ENCODE results near the gene TIAM1. TPM values are rescaled to one million over a fixed set of nuclear protein-coding genes. Genes with fewer than 3 reads are reported as not detected.
"Not testable (repeated sequence)": the region's sequence is repeated elsewhere in the genome, so short reads cannot be mapped to it uniquely, and the experiment has no call there.

TIAM1 gene
- polyA plus RNA-seq, 3 donors: 12.9 to 14.6 (median 13.4) TPM

DNA sequence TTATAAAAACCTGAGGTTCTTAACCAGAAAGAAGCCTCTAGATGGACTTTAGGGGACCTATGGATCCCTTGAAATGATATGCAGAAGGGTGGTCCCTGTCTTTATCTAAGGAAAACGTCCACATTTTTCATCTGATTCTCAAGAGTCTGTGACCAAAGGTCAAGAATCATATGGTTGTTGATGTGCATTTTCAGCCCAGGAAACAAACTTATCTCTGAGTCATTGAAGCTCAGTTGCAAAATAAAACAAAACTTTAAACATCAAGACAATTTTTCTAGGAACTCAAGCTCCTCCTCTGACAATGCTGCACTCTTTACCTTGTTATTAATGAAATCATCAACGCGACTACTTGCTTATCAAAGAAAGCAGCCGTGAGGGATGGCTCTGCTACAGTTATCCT, 83.3 kb downstream of the TIAM1 start:
- no peak for DNase-seq (ENCODE audit: low read depth in 3 of 3, low spot score in 2 of 3)

DNA sequence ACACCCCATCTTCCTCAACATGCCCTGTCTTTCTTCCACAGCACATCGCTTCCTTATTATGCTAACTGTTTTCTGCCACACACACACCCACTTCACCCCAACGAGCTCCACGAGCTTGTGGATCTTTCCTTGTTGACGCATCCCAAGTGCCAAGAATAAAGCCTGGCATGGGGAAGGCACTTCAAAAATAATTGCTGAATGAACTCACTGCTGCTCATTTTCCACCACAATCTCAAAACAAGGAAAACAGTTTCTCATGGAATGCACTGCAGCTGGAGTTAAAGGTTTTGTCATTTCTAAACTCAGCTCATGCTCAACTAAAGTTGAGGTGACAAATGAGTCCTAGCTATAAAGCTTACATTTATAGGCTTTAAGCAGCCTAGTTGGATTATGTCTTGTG, 86.0 kb downstream of the TIAM1 start:
- DNase-seq (ENCODE audit: low read depth in 3 of 3, low spot score in 2 of 3): no peak

DNA sequence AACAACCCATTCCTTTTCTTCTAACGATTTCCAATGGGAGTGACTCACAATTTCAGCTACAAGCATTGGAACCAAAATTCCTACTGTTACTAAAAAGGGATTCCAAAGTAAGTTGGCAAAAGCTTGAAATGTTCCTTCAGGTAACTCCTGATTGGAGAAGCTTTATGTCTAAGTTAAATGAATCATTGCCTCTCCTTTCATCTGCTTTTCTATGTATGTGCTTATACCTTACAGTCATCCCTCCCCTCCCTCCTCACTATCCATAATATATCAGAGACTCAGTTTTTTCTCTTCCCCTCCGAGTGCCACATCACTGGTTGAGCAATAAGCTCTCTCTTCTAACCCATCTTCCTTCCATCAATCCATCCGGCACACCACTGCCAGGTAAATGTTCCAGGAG, 86.8 kb downstream of the TIAM1 start:
- DNase-seq (ENCODE audit: low read depth in 3 of 3, low spot score in 2 of 3): no peak

DNA sequence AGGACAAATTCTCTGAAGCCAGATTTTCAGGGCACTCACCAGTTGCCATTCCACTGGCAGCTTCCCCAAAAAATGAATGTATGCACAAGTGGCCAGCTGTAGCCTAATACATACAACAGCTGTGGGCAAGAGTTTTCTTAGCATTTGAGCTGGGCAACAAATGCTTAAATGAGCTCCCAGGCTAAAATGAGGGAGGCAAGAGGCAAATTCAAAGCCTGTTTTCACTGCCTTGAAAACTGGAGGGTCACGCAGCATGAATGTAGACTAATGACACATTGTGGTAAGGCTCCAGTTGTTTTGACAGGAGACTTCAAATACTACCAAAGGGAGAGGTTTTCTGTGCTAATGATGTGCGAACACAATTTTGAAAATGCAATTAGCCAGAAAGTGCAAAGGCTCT, 88.2 kb downstream of the TIAM1 start:
- no peak for DNase-seq (ENCODE audit: low read depth in 3 of 3, low spot score in 2 of 3)

DNA sequence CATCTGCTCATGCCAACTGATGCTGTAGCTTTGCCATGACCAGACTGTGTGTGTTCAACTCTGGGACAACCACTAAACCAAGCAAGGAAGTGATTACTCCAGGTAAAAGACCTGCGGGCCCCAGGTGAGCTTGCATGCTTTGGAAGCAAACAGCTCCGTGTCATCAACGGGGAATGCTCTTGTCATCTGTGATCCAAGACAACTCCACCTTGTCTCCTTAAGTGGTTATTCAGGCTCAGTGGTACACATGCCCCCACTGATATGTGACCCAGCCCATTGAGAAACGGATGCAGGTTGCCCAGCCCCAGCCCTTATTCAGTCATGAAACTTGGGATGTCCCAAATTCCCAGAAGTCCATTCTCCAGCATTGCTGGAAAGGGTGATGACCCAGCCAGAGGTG, 89.0 kb downstream of the TIAM1 start:
- DNase-seq (ENCODE audit: low read depth in 3 of 3, low spot score in 2 of 3): no peak

DNA sequence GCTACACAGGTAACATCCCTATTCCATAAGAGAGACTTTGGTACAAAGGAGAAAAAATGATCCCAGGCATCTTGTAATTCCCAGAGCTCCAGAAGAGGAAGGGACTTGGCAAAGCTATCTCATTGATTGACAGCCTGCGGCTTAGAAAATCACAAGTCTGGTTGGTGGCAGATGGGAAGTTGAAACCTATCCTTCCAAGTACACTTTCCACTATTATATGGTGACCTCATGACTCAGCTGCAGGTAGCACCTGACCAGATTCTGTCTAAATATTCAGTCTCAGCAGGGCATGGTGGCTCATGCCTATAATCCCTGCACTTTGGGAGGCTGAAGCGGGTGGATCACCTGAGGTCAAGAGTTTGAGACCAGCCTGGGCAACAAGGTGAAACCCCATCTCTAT, 89.9 kb downstream of the TIAM1 start:
- DNase-seq (ENCODE audit: low read depth in 3 of 3, low spot score in 2 of 3): no peak

DNA sequence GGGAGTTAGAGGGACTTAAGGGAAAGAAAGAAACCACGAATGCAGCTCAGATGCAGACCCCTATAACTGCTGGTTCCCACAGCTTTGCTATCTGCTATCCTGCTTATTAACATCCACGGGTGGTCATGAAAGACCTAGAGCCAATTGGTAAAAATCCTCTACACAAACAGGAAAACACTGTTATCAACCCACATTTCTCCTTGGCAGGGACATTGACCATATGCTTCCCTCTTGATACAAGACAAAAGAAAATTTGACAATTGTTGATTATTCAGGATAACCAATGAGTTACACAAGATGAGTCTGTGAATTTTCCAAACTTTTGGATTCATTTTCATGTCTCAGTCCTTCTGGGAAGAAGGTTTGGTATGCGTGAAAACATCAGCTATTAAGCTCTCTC, 90.4 kb downstream of the TIAM1 start:
- no peak for DNase-seq (ENCODE audit: low read depth in 3 of 3, low spot score in 2 of 3)

DNA sequence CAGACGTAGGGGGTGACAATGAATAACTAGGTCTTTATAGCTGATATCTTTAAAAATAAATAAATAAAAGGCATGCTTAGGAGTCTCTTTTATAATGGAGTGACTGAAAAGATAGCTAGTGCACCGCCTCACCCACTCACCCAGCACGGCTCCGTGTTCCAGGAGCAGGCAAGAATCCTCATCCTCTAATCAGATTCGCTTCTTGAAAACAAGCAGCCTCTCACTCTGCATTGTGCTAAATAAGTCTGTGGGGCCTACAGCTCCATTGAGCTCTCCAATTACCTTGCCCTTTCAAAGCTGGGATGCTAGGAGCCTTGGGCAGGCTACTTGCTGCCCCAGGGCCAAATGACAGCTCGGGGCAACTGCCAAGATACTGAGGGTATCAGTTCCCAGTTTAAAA, 91.5 kb downstream of the TIAM1 start:
- DNase-seq (ENCODE audit: low read depth in 3 of 3, low spot score in 2 of 3): no peak

DNA sequence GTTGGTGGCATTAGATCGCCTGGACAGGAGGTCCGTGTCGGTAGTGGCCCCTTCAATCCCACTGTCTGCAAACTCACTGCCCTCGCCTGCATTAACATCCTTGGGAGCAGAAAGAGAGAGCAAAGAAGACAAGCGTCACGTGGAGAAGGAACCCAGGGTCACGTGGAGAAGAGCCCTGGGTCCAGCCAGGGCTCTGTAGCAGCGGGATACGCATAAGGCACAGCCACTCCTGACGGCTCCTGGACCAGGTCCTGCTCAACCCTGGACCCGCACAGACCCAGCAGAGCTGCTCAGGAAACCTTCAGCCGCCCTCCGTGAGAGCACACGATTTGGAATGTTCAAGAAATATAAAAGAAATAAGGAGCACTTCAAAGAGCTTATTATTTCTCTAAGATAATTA, 92.0 kb downstream of the TIAM1 start:
- no peak for DNase-seq (ENCODE audit: low read depth in 3 of 3, low spot score in 2 of 3)

DNA sequence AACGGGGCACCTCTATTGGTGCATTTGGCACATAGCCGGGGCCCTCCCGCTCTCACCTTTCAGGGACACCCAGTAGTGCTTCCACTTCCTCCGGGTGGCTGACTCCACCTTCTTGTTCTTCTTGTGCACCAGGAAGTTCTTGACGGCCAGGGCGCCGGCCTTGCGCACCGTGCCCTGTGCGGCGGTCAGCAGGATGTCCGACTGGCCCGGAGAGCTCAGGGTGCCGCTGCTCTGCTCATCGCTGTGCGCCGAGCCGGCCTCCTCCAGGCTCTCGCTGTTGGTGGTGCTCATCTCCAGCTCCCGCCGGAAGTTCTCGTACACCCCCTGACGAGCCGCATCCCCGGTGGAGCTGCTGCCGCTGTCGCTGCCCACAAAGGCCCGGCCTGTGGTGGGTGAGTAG, 92.4 kb downstream of the TIAM1 start:
- DNase-seq (ENCODE audit: low read depth in 3 of 3, low spot score in 2 of 3): no peak

DNA sequence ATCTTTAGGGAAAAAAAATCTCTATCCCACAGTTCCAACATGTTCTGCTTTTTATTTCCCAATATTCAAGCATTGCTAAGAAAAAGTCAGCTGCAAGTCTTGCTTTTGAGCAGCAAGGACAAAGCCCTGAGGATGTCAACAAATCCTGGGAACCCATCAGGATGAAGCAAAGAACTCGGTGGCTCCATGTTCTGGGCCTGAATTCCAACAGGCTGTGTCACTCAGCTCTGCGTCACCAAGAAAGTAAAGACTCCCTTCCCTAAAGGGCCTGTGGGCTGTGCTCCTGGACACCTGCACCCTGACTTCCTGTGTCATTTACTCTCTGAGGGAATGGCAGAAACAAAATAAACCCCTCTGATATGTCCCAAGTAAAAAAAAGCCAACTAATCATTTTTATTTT, 95.5 kb downstream of the TIAM1 start:
- DNase-seq (ENCODE audit: low read depth in 3 of 3, low spot score in 2 of 3): no peak

DNA sequence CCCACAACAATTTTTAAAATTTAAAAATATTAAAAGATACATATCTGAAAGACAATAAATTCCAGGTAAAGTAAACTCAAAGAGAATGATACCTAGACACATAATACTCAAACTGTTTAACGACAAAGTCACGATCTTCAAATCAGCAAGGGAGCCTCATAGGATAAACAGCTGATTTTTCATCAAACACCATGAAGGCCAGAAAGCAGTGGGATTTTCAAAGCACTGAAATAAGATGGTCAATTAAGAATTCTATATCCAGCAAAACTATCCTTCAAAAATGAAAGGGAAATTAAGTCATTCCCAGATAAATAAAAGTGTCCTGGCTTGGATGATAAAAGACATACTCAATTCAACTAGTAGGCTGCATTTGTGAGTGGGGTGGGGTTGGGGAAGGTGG, 100.5 kb downstream of the TIAM1 start:
- no peak for DNase-seq (ENCODE audit: low read depth in 3 of 3, low spot score in 2 of 3)

DNA sequence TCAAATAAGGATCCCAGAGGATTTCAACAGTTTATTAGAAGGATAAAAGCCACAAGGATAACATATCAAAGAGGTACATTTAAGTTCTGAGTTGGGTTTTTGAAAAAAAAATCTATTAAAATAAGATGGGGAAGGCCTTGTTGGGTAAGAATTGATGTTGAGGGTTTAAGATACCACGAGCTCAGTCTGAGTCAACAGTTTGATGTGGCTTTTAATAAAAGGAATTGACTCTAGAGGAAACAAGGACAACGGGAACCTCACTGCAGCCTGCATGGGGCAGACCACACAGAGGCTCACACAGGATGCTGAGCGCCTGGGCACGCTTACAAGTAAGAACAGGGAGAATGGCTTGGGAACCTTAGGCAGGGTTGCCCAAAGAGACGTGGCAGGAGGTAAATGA, 107.5 kb downstream of the TIAM1 start:
- DNase-seq (ENCODE audit: low read depth in 3 of 3, low spot score in 2 of 3): no peak

DNA sequence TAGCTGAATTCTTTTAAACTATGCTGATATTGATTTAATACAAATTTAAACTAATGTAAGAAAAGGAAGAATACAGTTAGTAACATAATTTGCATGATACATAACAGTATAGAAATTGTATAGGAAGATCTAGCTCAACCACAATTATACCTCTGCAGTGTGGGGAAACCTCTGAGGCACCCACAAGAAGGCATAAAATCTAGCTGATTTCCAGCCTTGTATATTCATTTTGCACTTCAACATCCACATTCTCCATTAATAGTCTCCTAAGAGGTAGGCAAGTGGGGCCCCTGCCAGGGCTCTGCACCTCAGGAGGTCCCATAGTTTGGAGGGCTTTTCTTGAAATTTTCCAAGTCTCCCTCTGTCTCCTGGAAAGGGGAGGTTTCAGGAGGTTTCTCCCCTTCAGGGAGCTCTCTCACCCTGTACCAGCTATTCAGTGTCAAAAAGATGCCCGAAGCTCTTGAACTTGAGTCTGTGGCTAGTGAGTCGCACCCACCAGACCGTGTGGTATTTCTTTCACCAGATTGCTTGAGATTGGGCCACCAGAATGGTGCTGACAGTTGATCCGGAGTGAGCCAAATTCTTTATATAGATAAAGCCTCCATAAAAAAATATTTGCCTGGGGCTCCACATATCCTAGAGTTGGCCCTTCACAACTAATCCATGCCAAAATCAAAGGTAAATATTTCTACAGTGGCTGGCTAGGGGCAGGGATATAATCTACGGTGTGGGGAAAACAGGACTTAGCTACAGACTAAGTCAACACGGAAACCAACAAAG, 108.2 kb downstream of the TIAM1 start:
- DNase-seq (ENCODE audit: low read depth in 3 of 3, low spot score in 2 of 3): no peak

DNA sequence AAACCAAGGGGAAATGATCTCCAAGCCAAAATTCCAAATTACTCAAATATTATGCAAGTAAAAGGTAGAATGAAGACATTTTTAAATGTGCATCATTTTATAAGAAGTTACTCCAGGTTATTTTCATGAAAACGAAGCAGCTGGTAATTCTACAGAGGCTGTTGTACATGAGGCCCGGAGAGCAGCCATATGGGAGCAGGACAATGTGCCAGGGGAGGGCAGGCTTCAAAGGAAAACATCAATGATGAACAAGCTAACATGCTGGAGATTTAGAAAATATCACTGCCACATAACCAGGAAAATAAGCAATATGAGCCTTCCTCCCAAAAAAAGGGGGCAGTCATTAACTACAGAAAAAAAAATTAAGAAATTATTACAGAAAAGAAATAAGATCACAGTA, 109.1 kb downstream of the TIAM1 start:
- no peak for DNase-seq (ENCODE audit: low read depth in 3 of 3, low spot score in 2 of 3)

DNA sequence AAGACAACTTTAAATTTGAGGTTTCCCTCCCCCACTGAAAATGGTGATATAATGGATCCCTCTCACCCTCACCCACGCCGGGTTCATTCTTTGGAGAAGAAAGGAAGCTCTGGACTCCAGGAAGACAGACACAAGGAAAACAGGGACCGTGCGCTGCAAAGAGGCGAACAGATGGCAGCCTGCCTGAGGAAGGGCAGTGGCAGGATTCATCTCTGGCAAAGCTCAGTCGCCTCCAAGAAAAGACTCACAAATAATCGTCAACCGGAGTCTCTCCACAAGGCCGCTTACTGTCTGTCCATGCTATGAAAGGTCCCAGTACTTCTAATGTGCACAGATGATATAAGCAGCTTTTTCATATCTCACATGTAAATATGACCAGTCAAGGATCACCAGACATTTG, 110.3 kb downstream of the TIAM1 start:
- no peak for DNase-seq (ENCODE audit: low read depth in 3 of 3, low spot score in 2 of 3)

DNA sequence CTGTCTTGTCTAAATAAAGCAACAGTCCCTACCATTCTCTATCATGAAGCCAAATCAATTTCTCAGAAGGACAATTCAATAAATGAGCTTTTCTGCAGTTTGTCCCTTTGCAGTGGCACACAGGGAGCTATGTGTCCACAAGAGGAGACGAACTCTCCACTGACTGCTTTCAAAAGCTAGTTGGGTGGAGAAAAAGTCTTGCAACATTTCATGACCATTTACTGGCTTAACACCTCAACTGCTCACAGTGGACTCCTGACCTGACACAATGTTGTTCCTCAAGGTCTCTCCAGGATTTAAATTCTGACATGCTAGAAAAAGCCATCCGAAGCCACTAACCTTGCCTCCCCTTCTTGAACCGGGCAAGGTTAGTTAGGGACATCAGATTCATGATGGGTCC, 111.7 kb downstream of the TIAM1 start:
- DNase-seq (ENCODE audit: low read depth in 3 of 3, low spot score in 2 of 3): no peak

DNA sequence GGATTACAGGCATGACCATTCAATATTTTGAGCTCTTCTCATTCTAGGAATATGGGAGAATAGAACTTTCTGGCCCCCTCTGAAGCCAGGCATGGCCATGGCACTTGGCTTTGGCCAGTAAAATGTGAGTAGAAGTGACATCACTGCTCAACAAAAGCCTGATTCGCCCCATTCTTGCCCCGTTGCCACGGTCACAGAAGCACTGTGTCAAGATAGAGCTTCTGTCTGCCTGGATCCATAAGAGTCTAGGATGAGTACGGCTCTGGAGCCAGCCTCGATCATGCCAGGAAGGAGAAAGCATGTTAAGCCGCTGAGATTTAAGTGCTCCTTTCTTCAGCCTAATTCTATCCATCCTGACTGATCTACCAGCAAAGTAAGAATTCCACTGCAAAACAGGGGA, 113.1 kb downstream of the TIAM1 start:
- no peak for DNase-seq (ENCODE audit: low read depth in 3 of 3, low spot score in 2 of 3)

DNA sequence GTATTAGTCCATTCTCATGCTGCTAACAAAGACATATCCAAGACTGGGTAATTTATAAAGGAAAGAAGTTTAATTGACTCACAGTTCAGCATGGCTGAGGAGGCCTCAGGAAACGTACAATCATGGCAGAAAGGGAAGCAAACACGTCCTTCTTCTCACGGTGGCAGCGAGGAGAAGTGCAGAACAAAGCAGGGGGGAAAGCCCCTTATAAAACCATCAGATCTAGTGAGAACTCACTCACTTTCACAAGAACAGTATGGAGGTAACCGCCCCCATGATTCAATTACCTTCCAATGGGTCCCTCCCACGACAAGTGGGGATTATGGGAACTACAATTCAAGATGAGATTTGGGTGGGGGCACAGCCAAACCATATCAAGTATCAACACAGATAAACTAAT, 115.3 kb downstream of the TIAM1 start:
- DNase-seq (ENCODE audit: low read depth in 3 of 3, low spot score in 2 of 3): not testable (repeated sequence)

DNA sequence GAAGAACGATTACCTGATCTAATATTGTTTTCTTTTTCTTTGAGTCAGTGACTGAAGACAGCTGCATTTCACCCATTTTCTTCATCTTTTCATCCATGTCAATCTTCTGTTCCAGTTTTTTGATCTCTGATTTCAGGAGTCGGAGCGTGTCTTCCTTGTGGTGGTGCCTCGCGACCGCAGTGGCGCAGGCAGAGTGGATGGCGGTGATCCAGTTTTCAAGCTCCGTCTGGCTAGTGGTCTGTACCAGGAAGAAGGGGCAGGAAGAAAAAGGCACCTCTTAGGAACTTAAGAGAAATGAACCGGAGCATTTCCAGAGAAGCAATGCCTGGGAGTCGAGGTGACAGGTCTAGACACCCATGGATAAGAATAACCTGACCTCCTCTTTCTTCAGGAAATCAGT, 118.3 kb downstream of the TIAM1 start:
- no peak for DNase-seq (ENCODE audit: low read depth in 3 of 3, low spot score in 2 of 3)

DNA sequence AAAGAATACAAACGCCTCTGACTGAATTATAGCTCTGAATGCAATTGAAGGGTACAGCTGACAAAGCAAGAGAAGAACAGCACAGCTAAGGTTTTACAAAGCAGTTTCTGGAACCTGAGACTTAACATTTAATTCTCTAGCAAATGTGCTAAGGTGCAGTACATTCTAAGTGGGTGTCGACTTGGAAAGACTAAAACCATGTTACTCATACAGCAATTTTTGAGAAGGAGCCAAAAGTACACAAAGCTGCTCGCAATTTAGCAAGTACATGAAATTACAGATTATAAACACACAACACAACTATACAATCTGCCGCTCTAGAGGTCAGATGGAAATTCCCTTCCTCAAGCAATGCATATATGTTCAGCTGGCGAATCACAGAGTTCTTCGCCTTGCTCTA, 121.9 kb downstream of the TIAM1 start:
- DNase-seq (ENCODE audit: low read depth in 3 of 3, low spot score in 2 of 3): no peak

DNA sequence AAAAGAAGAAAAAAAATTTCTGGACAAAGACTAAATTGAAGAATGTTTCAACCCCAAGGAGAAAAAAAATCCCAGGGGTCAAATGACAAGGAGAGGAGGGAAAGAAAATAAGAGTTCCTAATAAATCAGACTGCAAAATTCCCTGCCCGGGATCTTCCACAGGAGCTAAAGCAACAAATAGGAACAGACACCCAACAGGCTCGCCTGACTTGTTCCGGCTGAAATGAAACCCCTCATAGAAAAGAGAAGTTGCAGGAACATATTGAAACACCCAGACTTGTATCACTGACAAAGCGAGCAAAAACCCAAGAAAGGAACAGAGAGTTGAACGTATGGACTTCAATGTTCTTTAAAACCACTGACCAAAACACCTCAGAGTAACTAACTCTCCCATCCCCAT, 123.0 kb downstream of the TIAM1 start:
- peak in 1 of 3 donors; percentile 25 for DNase-seq (ENCODE audit: low read depth in 3 of 3, low spot score in 2 of 3)

DNA sequence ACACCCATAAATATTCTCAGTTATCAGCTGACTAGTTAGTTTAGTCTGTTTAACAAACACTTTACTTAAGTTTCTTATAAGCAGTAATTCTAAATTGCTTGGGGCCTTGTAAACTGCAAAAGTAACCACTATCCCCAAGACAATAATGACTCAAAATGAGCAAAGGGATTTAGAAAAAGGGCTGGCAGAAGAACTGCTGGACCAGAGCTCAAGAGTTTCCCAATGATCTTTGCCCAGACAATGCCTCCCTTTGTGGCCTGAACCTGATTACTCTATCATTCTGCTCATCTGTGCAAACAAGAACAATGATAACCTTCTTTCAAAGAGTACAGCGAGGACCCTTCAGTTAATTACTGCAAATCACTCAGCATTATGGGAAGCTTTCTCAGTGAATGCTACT, 123.5 kb downstream of the TIAM1 start:
- no peak for DNase-seq (ENCODE audit: low read depth in 3 of 3, low spot score in 2 of 3)

Measured in right renal cortex interstitium (tissue), 3 donors.